K562 (cell line): ENCODE measurements around the gene R3HDM2. TPM values are rescaled to one million over a fixed set of nuclear protein-coding genes. Genes with fewer than 3 reads are reported as not detected.
A peak's percentile ranks its signal among the peaks of the same experiment; 100 is the strongest.

ENCODE experiments used
- BHLHE40 ChIP-seq: IDR thresholded peaks from 2 replicates; pipeline ENCODE4 v1.6.1; 2011; ENCODE audit warnings: low read length, improper control_type of control experiment
- CCNT2 ChIP-seq: IDR thresholded peaks from 2 replicates; pipeline ENCODE4 v1.6.1; 2011; ENCODE audit warnings: borderline replicate concordance, low read depth, mild to moderate bottlenecking, moderate library complexity, mixed read lengths, low read length; ENCODE audit not compliant: insufficient read length; ENCODE audit errors: extremely low read depth
- E2F3 ChIP-seq: fragments of 250-450 bp; sonication (Bioruptor Pico); IDR thresholded peaks from 2 replicates; pipeline ENCODE4 v1.4.0; 2020; ENCODE audit warnings: mild to moderate bottlenecking
- EWSR1 ChIP-seq: fragments of 450-650 bp; IDR thresholded peaks from 2 replicates; pipeline ENCODE4 v1.6.1; 2018; ENCODE audit warnings: borderline replicate concordance, mild to moderate bottlenecking, low read depth, moderate library complexity; ENCODE audit not compliant: partially characterized antibody
- PCBP2 ChIP-seq: fragments of 200-400 bp; formaldehyde crosslinking; IDR thresholded peaks from 2 replicates; pipeline ENCODE4 v1.6.1; 2018; ENCODE audit warnings: low read length, low read depth, mild to moderate bottlenecking, moderate library complexity; ENCODE audit not compliant: poor library complexity, severe bottlenecking
- RBFOX2 ChIP-seq: fragments of 200-400 bp; formaldehyde crosslinking; IDR thresholded peaks from 2 replicates; pipeline ENCODE4 v1.6.1; 2017; ENCODE audit warnings: low read depth, mild to moderate bottlenecking, low read length, moderate library complexity
- SIN3A ChIP-seq, 2 experiments: fragments of 150-350 bp in 1 of 2; IDR thresholded peaks; 2 replicates each; pipeline ENCODE4 v1.6.1; 2011 to 2016; ENCODE audit warnings: borderline replicate concordance in 2 of 2, low read depth in 2 of 2, low read length in 2 of 2, mild to moderate bottlenecking in 2 of 2, moderate library complexity in 2 of 2; ENCODE audit not compliant: control insufficient read depth in 1 of 2
- SLC30A9 ChIP-seq: fragments of 250-450 bp; sonication (Bioruptor Pico); IDR thresholded peaks from 2 replicates; pipeline ENCODE4 v1.8.0; 2022; ENCODE audit warnings: mild to moderate bottlenecking, moderate library complexity
- STAT5A ChIP-seq: IDR thresholded peaks from 2 replicates; pipeline ENCODE4 v1.6.1; 2012; ENCODE audit warnings: low read length, inconsistent platforms, borderline replicate concordance
- XRCC4 ChIP-seq: IDR thresholded peaks from one replicate; pipeline ENCODE4 v1.6.1; 2011; ENCODE audit not compliant: insufficient read depth, insufficient read length; ENCODE audit errors: extremely low read depth
- ZNF354B ChIP-seq: fragments of 250-450 bp; sonication (Bioruptor Pico); IDR thresholded peaks from 2 replicates; pipeline ENCODE4 v1.4.0; 2020
- ZNF584 ChIP-seq: fragments of 200-800 bp; sonication (Bioruptor generic); IDR thresholded peaks from 2 replicates; pipeline ENCODE4 v1.6.1; 2016; ENCODE audit warnings: low read depth, mild to moderate bottlenecking, missing genetic modification characterization, missing compliant biosample characterization
- polyA plus RNA-seq, 8 experiments: library from polyadenylated mRNA; depleted of rRNA in 4 of 8; stranded (reverse) in 5 of 8; unstranded in 3 of 8; fragments of >200 nt; fragmentation: Nextera tagmentation in 2 of 8; fragmentation: Illumina TruSeq in 1 of 8; extraction: Ambion mirVana in 2 of 8; extraction: Trizol in 1 of 8; gene quantifications; 2 replicates each; pipeline versions ENCODE4 v1.2.1 to v1.2.3, GENCODE V29; 2011 to 2014; ENCODE audit warnings: inconsistent platforms in 1 of 8, missing spikeins in 1 of 8
- total RNA-seq, 7 experiments: library from RNA; depleted of rRNA in 6 of 7; stranded (reverse); fragments of >200 nt in 6 of 7; fragmentation: Illumina TruSeq in 2 of 7; extraction: Trizol in 2 of 7; gene quantifications; 2 replicates each; pipeline versions ENCODE4 v1.2.1 to v1.2.3, GENCODE V29; 2011 to 2021; ENCODE audit warnings: low replicate concordance in 1 of 7
- TF ChIP-seq, protein P1 (sequence below): fragments of 200-400 bp; formaldehyde crosslinking; IDR thresholded peaks from 2 replicates; pipeline ENCODE4 v1.6.1; 2017; ENCODE audit warnings: mild to moderate bottlenecking, low read depth, low read length, moderate library complexity
- TF ChIP-seq, protein P2 (sequence below): sonication (generic); formaldehyde crosslinking; IDR thresholded peaks from 2 replicates; pipeline ENCODE4 v1.8.0; 2023; ENCODE audit warnings: missing genetic modification reagents, mild to moderate bottlenecking, borderline replicate concordance

Gene R3HDM2
- total and polyA plus RNA-seq, 9 of the 15 experiments (the other 6 are each of a cell fraction or from before 2014, with no cell fraction given) = 3.3 to 18.8 (median 9.0) TPM

DNA sequence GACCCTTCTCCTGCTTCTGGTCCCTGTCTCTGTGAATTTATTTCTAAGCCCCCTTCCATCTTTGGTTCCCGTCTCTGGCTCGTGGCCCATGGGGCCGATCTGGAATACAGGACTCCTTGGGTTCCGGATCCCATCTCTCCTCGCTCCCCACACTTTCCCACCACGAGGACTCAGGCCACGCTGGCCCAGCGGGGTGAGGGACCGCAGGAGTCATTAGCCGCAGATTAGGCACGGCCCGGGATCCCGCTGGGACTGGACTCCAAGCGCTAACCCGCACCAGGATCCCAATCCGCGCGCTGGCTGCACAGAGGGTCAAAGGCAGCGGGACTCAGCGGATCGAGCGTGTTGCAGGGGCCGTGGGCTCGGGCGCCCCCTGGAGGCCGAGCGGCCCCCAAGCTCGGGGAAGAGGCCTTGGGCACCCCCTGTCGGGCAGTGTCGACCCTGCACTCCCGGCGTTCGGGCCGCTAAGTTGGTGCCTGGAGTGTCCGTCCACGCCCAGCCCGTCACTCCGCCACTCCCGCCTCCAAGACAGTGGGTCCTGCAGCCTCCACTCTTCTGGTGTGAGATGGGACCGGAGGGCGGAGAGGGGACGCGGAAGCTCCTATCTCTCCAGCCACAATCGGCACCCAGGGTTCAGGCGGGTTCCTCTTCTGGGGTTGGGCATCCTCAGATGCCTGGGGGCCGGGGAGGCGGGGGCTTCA is 191.8 kb downstream of the R3HDM2 start (continued):
- TF ChIP-seq SIN3A (IDR thresholded peaks at IDR 0.05; ENCODE audit: borderline replicate concordance in 2 of 2, control insufficient read depth in 1 of 2, low read depth in 2 of 2, low read length in 2 of 2) (no peak), BHLHE40 (peak; percentile 33; the same call in 1 of the 2 replicates), CCNT2 (peak; percentile 84), ZNF584 (CRISPR knock-in tag) (no peak), E2F3 (CRISPR knock-in tag) (no peak), STAT5A (no peak), XRCC4 (no peak), ZNF354B (CRISPR knock-in tag) (no peak), SLC30A9 (CRISPR knock-in tag) (no peak), EWSR1 (no peak), PCBP2 (no peak), RBFOX2 (peak; percentile 76)
- TF ChIP-seq, protein P1, sequence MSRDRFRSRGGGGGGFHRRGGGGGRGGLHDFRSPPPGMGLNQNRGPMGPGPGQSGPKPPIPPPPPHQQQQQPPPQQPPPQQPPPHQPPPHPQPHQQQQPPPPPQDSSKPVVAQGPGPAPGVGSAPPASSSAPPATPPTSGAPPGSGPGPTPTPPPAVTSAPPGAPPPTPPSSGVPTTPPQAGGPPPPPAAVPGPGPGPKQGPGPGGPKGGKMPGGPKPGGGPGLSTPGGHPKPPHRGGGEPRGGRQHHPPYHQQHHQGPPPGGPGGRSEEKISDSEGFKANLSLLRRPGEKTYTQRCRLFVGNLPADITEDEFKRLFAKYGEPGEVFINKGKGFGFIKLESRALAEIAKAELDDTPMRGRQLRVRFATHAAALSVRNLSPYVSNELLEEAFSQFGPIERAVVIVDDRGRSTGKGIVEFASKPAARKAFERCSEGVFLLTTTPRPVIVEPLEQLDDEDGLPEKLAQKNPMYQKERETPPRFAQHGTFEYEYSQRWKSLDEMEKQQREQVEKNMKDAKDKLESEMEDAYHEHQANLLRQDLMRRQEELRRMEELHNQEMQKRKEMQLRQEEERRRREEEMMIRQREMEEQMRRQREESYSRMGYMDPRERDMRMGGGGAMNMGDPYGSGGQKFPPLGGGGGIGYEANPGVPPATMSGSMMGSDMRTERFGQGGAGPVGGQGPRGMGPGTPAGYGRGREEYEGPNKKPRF = no peak
- TF ChIP-seq, protein P2, sequence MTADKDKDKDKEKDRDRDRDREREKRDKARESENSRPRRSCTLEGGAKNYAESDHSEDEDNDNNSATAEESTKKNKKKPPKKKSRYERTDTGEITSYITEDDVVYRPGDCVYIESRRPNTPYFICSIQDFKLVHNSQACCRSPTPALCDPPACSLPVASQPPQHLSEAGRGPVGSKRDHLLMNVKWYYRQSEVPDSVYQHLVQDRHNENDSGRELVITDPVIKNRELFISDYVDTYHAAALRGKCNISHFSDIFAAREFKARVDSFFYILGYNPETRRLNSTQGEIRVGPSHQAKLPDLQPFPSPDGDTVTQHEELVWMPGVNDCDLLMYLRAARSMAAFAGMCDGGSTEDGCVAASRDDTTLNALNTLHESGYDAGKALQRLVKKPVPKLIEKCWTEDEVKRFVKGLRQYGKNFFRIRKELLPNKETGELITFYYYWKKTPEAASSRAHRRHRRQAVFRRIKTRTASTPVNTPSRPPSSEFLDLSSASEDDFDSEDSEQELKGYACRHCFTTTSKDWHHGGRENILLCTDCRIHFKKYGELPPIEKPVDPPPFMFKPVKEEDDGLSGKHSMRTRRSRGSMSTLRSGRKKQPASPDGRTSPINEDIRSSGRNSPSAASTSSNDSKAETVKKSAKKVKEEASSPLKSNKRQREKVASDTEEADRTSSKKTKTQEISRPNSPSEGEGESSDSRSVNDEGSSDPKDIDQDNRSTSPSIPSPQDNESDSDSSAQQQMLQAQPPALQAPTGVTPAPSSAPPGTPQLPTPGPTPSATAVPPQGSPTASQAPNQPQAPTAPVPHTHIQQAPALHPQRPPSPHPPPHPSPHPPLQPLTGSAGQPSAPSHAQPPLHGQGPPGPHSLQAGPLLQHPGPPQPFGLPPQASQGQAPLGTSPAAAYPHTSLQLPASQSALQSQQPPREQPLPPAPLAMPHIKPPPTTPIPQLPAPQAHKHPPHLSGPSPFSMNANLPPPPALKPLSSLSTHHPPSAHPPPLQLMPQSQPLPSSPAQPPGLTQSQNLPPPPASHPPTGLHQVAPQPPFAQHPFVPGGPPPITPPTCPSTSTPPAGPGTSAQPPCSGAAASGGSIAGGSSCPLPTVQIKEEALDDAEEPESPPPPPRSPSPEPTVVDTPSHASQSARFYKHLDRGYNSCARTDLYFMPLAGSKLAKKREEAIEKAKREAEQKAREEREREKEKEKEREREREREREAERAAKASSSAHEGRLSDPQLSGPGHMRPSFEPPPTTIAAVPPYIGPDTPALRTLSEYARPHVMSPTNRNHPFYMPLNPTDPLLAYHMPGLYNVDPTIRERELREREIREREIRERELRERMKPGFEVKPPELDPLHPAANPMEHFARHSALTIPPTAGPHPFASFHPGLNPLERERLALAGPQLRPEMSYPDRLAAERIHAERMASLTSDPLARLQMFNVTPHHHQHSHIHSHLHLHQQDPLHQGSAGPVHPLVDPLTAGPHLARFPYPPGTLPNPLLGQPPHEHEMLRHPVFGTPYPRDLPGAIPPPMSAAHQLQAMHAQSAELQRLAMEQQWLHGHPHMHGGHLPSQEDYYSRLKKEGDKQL (CRISPR knock-in tag) = no peak
